Suppressor macrophage (primary cell): ENCODE results near the gene AAMP.
A peak's percentile ranks its signal among the peaks of the same experiment; 100 is the strongest.

Experiments
- DNase-seq, 4 experiments: peaks; one replicate each; pipeline ENCODE4 v3.0.0-alpha.2; 2020 to 2022

Gene AAMP

GRCh38 chr2:218218268-218219185 is 51.4 kb downstream of the AAMP start:
- peak; percentile 39 to 83 (median 62) for DNase-seq

- peak; percentile 84 to 91 (median 89) for DNase-seq
Observed at GRCh38 chr2:218217360-218218267, 52.3 kb downstream of the AAMP start.

DNA sequence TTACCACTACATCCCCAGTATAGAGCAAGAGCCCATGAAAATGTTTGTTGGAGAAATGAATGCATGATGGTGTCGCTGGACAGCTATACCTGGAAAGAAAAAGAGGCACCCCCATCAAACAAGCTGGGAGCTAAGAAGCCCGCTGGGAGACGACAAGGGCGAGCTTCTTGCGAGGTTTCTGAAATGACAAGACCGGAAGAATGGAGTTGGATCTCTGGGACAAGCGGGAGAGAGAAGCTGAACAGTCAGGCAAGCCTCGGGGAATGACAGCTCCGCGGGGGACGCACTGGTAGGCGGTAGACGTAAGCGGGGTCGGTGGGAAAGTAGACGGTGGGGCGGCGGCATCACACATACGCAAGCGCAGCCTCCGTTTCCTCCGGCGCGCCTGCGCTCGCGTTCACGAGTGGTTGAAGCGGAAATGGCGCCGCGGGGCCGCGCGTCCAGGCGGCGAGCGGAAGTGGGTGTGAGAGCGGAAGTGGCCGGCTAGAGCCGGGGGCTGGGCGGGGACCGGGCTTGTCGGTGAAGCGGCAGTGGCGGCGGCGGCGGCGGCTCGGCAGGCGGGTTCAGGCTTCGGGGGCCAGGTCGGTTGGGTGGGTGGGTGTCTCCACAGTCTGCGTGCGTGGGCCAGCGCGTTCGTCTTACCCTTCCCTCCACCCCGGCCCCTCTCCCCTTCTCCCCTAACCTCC is 53.1 kb downstream of the AAMP start, which contains the start of gene ARPC2:
TSS of gene ARPC2 (plus strand) at position 516 of the 686 bp plus-strand sequence. CDS start 282 bp downstream, outside the sequence.
- DNase-seq, result peak; percentile 99

- DNase-seq, result no peak
Observed at GRCh38 chr2:218216336-218216673, 53.6 kb downstream of the AAMP start.
